SK-N-SH treated with all-trans-retinoic acid at 6 μM for 48 hours (cell line): ENCODE results near the gene TREML2.

Source experiments
- ATAC-seq: fragments of 200-7000 bp; cut with Tn5 transposase; 3 replicates; pipeline ENCODE4 v1.9.1; 2020; ENCODE audit warnings: mild to moderate bottlenecking, moderate library complexity
- ARNTL ChIP-seq: fragments of 450-650 bp; formaldehyde crosslinking; IDR thresholded peaks from 2 replicates; pipeline ENCODE4 v1.5.0; 2020; ENCODE audit warnings: low read depth, mild to moderate bottlenecking, moderate library complexity, borderline replicate concordance
- BACH2 ChIP-seq: fragments of 250-450 bp; sonication (Bioruptor Pico); IDR thresholded peaks from 2 replicates; pipeline ENCODE4 v1.9.0; 2021; ENCODE audit warnings: mild to moderate bottlenecking, borderline replicate concordance
- CSDC2 ChIP-seq: fragments of 250-450 bp; sonication (Bioruptor Pico); IDR thresholded peaks from 2 replicates; pipeline ENCODE4 v1.5.0; 2020; ENCODE audit warnings: mild to moderate bottlenecking, moderate library complexity
- ESRRG ChIP-seq: fragments of 250-450 bp; sonication (Bioruptor Pico); IDR thresholded peaks from 2 replicates; pipeline ENCODE4 v1.6.1; 2021; ENCODE audit warnings: mild to moderate bottlenecking
- ISL1 ChIP-seq: fragments of 250-450 bp; sonication (Bioruptor Pico); IDR thresholded peaks from 2 replicates; pipeline ENCODE4 v2.1.2; 2022; ENCODE audit warnings: mild to moderate bottlenecking, moderate library complexity
- OSR1 ChIP-seq: fragments of 250-450 bp; sonication (Bioruptor Pico); IDR thresholded peaks from 2 replicates; pipeline ENCODE4 v1.8.0; 2022; ENCODE audit warnings: moderate library complexity, mild to moderate bottlenecking, inconsistent platforms
- PATZ1 ChIP-seq: fragments of 250-450 bp; sonication (Bioruptor Pico); IDR thresholded peaks from 2 replicates; pipeline ENCODE4 v1.8.0; 2020; ENCODE audit warnings: mild to moderate bottlenecking, moderate library complexity, borderline replicate concordance
- PPARA ChIP-seq: fragments of 250-450 bp; sonication (Bioruptor Pico); IDR thresholded peaks from 2 replicates; pipeline ENCODE4 v1.5.0; 2020; ENCODE audit warnings: mild to moderate bottlenecking, borderline replicate concordance
- RARB ChIP-seq: fragments of 250-450 bp; sonication (Bioruptor Pico); IDR thresholded peaks from 2 replicates; pipeline ENCODE4 v1.8.0; 2021; ENCODE audit warnings: mild to moderate bottlenecking, moderate library complexity
- SNAI2 ChIP-seq: fragments of 250-450 bp; sonication (Bioruptor Pico); IDR thresholded peaks from 2 replicates; pipeline ENCODE4 v1.5.0; 2020; ENCODE audit warnings: mild to moderate bottlenecking, moderate library complexity
- TCF4 ChIP-seq: fragments of 250-450 bp; sonication (Bioruptor Pico); IDR thresholded peaks from 2 replicates; pipeline ENCODE4 v1.8.0; 2021; ENCODE audit warnings: mild to moderate bottlenecking, moderate library complexity, borderline replicate concordance
- TOX ChIP-seq: fragments of 250-450 bp; sonication (Bioruptor Pico); IDR thresholded peaks from 2 replicates; pipeline ENCODE4 v1.8.0; 2021; ENCODE audit warnings: mild to moderate bottlenecking, moderate library complexity, borderline replicate concordance
- TSHZ2 ChIP-seq: fragments of 250-450 bp; sonication (Bioruptor Pico); IDR thresholded peaks from 2 replicates; pipeline ENCODE4 v1.5.0; 2020; ENCODE audit warnings: mild to moderate bottlenecking, moderate library complexity
- ZC3H10 ChIP-seq: fragments of 250-450 bp; sonication (Bioruptor Pico); IDR thresholded peaks from 2 replicates; pipeline ENCODE4 v1.5.1; 2021; ENCODE audit warnings: mild to moderate bottlenecking, moderate library complexity
- ZFP3 ChIP-seq: fragments of 250-450 bp; sonication (Bioruptor Pico); IDR thresholded peaks from 2 replicates; pipeline ENCODE4 v1.5.0; 2020; ENCODE audit warnings: mild to moderate bottlenecking, moderate library complexity
- ZFP30 ChIP-seq: fragments of 450-650 bp; formaldehyde crosslinking; IDR thresholded peaks from 2 replicates; pipeline ENCODE4 v1.5.0; 2022; ENCODE audit warnings: mild to moderate bottlenecking, moderate library complexity
- ZNF565 ChIP-seq: fragments of 450-650 bp; formaldehyde crosslinking; conservative IDR thresholded peaks from 2 replicates; pipeline ENCODE4 v1.5.0; 2020; ENCODE audit warnings: low read depth, mild to moderate bottlenecking, moderate library complexity
- ZNF70 ChIP-seq: fragments of 450-650 bp; formaldehyde crosslinking; IDR thresholded peaks from 2 replicates; pipeline ENCODE4 v1.5.0; 2020; ENCODE audit warnings: mild to moderate bottlenecking, moderate library complexity
- ZNF8 ChIP-seq: fragments of 450-650 bp; formaldehyde crosslinking; IDR thresholded peaks from 2 replicates; pipeline ENCODE4 v1.5.0; 2020; ENCODE audit warnings: mild to moderate bottlenecking, moderate library complexity
- TF ChIP-seq, protein P1 (sequence below): fragments of 250-450 bp; sonication (Bioruptor Pico); IDR thresholded peaks from 2 replicates; pipeline ENCODE4 v1.5.1; 2020; ENCODE audit warnings: low read depth, mild to moderate bottlenecking, moderate library complexity
- TF ChIP-seq, protein P2 (sequence below): fragments of 250-450 bp; sonication (Bioruptor Pico); IDR thresholded peaks from 2 replicates; pipeline ENCODE4 v1.8.0; 2021; ENCODE audit warnings: low read depth, mild to moderate bottlenecking, moderate library complexity, borderline replicate concordance

Gene TREML2

DNA sequence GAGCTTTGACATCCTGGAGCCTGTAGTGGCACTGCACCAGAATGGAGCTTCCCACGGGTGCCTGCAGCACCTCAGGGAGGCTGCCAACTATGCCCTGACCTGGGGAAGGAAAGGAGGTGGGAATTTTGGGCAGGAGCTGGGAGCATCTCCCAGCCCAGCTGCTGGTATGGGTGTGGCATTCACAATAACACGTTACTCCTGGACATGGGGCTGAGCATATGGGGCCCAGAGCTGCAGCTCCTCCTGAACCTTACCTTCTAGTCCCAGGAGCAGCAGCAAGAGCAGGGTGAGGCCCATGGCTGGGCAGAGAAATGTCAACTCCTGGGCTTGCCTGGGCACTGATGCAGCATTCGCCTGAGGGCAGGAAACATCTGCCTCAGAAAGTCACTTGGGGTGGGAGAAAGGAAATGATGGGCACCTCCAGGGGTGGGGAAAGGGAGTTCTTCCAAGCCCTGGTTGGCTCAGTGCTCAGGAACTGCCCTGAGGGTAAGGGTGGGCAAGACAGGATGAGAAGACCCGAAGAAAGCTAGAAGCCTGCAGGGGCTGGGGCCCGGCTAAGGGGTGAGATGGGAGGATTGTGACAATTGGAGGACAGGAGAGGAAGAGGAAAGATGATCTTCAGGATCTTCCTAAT lies 46.8 kb downstream of the TREML2 start, which contains the start of gene TREML1 (continued):
- TF ChIP-seq ZFP30: no peak

- no peak for ATAC-seq
- TF ChIP-seq ZC3H10 (CRISPR knock-in tag): no peak
- no peak for TF ChIP-seq TSHZ2 (CRISPR knock-in tag)
- TF ChIP-seq ZNF70 (CRISPR knock-in tag): no peak
- no peak for TF ChIP-seq ISL1 (CRISPR knock-in tag)
- no peak for TF ChIP-seq PATZ1 (CRISPR knock-in tag)
- TF ChIP-seq TCF4: no peak
- TF ChIP-seq ZFP3 (CRISPR knock-in tag): no peak
- TF ChIP-seq, protein P1, sequence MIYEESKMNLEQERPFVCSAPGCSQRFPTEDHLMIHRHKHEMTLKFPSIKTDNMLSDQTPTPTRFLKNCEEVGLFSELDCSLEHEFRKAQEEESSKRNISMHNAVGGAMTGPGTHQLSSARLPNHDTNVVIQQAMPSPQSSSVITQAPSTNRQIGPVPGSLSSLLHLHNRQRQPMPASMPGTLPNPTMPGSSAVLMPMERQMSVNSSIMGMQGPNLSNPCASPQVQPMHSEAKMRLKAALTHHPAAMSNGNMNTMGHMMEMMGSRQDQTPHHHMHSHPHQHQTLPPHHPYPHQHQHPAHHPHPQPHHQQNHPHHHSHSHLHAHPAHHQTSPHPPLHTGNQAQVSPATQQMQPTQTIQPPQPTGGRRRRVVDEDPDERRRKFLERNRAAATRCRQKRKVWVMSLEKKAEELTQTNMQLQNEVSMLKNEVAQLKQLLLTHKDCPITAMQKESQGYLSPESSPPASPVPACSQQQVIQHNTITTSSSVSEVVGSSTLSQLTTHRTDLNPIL: no peak
- TF ChIP-seq ESRRG: no peak
- no peak for TF ChIP-seq RARB (CRISPR knock-in tag)
- no peak for TF ChIP-seq TOX (CRISPR knock-in tag)
- no peak for TF ChIP-seq ARNTL (CRISPR knock-in tag)
- TF ChIP-seq, all 23 proteins: peak for 0
Observed at GRCh38 chr6:41153451-41153850, 47.5 kb downstream of the TREML2 start.

- no peak for ATAC-seq
- TF ChIP-seq OSR1 (no peak), ZNF70 (CRISPR knock-in tag) (no peak), PPARA (CRISPR knock-in tag) (no peak), BACH2 (CRISPR knock-in tag) (no peak), ZNF8 (CRISPR knock-in tag) (no peak), SNAI2 (no peak), TCF4 (no peak), ZFP3 (CRISPR knock-in tag) (no peak), ZNF565 (CRISPR knock-in tag) (no peak), TSHZ2 (CRISPR knock-in tag) (no peak), TOX (CRISPR knock-in tag) (no peak), ZFP30 (no peak), ISL1 (CRISPR knock-in tag) (no peak), CSDC2 (CRISPR knock-in tag) (no peak), ZC3H10 (CRISPR knock-in tag) (no peak), RARB (CRISPR knock-in tag) (no peak), ESRRG (no peak), ARNTL (CRISPR knock-in tag) (no peak)
- TF ChIP-seq, protein P2, sequence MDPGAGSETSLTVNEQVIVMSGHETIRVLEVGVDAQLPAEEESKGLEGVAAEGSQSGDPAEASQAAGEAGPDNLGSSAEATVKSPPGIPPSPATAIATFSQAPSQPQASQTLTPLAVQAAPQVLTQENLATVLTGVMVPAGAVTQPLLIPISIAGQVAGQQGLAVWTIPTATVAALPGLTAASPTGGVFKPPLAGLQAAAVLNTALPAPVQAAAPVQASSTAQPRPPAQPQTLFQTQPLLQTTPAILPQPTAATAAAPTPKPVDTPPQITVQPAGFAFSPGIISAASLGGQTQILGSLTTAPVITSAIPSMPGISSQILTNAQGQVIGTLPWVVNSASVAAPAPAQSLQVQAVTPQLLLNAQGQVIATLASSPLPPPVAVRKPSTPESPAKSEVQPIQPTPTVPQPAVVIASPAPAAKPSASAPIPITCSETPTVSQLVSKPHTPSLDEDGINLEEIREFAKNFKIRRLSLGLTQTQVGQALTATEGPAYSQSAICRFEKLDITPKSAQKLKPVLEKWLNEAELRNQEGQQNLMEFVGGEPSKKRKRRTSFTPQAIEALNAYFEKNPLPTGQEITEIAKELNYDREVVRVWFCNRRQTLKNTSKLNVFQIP (CRISPR knock-in tag): no peak
- TF ChIP-seq, protein P1: no peak
- TF ChIP-seq, all 23 proteins: peak for 0
Observed at GRCh38 chr6:41150671-41151070, 50.3 kb downstream of the TREML2 start.
